ENCODE results near the gene SORL1-AS1.
A peak's percentile ranks its signal among the peaks of the same experiment; 100 is the strongest.
"Not testable (repeated sequence)": the region's sequence is repeated elsewhere in the genome, so short reads cannot be mapped to it uniquely, and the experiment has no call there.

Gene SORL1-AS1

DNA sequence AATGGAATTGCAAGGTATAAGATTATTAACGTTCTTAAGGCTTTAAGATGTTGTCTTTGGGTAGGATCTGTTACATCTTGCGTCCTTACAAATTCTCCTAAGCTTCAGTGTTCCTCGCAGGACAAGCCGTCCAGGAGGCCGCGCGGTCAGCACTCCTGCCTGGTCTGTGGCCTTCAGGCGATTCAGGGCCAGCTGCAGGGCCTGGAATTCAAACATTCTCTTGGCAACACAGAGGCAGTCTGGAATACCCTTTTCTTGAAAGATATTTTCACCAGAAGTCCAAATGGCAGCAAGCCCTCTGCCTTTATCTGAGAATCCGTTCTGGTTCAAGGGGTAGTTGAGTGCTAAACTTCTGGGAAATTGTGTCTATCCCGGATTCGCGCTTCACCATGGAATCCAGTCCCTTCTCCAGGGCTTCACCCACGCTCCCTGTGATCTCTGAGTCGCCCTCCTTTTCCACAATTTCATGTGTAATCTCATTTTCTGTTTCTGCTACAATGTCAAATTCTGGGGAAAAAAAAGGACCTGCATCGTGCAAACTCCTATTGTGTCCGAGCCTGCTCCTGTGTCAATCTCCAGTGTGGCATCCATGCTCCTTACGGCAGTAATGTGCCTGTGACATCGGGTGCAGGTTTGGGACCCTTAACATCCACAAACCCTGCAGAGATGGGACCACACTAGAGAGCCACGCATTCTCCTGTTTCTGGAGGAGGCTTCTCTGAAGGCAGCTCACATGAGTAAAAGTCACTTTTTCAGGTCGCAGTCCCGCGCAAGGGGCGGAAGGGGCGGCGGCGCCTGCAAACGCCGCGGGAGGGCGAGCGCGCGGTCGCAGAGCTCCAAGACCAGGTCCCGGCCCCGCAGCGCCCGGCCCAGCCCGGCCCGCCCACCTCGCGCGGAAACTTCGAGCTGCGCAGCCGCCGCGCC lies 26.0 kb downstream of the SORL1-AS1 start:
- DNase-seq: peak; percentile 41

GRCh38 chr11:121425828-121426227 lies 26.9 kb downstream of the SORL1-AS1 start:
- no peak for DNase-seq

DNA sequence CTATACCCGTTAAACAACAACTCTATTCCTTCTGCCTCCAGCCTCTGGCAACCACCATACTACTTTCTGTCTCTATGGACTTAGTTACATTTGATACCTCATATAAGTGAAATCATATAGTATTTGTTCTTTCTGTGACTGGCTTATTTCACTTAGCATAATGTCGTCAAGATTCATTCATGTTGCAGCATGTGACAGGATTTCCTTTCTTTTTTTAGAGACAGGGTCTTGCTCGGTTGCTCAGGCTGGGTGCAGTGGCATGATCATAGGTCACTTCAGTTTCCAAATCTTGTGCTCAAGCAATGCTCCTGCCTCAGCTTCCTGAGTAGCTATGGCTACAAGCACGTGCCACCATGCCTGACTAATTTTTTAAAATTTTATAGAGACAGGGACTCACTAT lies 30.1 kb downstream of the SORL1-AS1 start:
- DNase-seq: no peak

DNA sequence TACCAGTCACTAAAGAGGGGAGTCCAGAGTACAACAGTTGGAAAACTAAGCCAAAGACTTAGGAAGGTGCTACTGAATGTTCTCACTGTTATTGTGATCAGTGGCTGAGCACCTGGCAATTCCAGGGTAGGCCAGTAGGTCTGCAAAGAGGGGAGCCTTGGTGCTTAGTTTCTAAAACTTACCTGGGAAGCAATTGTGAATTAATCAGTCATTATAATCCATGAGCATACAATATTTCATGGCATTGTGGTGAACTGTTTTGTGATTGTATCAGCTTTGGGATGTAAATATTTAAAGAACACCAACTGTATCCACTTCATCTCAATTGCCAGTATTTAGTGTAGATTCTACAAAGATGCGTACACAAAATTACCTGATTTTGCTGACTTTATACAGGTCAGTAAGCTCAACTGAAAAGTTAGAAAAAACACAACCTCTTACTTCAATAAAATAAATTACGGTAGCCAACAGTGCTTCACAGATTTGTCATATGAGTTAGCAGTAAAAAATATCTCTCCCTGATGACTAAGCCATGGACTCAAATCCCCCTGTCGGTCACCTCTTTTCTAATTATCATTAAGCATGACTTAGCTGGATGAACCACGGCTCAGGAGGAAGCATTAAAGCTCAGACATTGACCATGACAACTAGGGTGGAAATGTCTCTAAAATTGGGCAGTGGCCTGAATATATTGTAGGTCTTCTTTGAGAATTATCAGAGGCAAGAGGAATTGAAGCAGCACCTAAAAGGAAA lies 31.4 kb downstream of the SORL1-AS1 start:
- DNase-seq: no peak

GRCh38 chr11:121420398-121420797 lies 32.4 kb downstream of the SORL1-AS1 start:
- DNase-seq: no peak

DNA sequence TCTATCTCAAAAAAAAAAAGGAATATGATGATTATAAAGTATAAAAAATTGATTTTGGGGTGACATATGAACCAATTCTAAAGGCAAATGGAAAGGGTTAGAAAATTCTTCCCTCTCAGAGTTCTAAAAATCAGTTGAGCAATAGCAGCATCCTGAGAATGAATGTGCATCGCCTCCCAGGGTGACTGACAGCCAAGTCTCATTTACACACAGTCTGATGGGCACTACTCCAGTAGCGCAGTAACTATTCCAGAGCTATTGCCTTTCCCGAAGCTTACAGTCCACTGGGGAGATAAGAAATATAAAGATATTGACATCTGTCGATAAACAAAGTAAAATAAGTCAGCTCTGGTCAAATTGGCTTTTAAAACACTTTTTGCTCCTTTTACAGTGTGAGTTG lies 32.9 kb downstream of the SORL1-AS1 start:
- no peak for DNase-seq

DNA sequence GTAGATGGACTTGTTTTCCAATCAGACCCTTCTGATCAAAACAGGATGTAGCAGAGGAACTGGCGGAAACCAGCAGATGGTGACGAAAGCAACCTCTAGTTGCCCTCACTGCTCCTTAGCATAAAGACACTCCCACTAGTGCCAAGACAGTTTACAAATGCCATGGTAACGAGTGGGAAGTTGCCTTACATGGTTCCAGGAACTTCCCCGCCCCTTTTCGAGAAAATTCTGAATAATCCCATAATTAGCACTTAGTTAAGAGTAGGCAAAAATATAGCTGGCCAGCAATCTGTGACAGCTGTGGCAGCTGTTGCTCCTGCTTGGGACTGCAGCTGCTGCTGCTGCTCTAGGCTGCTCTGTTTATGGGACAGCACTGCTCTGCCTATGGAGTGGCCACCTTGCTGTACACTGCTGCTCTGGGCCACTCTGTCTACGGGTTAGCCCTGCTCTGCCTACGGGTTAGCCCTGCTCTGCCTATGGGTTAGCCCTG lies 34.1 kb downstream of the SORL1-AS1 start:
- DNase-seq: peak; percentile 41

GRCh38 chr11:121417607-121418006 lies 35.2 kb downstream of the SORL1-AS1 start:
- no peak for DNase-seq

GRCh38 chr11:121417055-121417551 lies 35.7 kb downstream of the SORL1-AS1 start:
- DNase-seq: peak; percentile 48

DNA sequence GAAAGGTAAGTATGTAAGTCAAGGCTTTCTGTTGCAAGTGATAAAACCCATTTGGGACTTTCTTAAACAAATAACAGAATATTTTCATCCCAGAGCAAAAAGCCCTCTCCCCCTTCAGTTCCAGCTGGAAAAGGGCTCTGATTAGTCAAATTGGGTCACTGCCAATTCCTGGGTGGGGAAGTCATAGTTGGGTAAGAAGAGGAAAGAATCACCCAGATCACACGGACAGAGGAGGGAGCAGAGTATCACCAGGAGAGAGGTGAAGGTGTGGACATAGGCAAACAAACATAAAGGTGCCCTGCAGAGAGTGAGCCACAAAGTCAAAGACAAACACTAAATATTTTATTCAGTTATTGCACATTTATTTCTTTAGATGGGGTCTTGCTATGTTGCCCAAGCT lies 36.9 kb downstream of the SORL1-AS1 start:
- DNase-seq: no peak

GRCh38 chr11:121414141-121414913 lies 38.4 kb downstream of the SORL1-AS1 start:
- DNase-seq: no peak

DNA sequence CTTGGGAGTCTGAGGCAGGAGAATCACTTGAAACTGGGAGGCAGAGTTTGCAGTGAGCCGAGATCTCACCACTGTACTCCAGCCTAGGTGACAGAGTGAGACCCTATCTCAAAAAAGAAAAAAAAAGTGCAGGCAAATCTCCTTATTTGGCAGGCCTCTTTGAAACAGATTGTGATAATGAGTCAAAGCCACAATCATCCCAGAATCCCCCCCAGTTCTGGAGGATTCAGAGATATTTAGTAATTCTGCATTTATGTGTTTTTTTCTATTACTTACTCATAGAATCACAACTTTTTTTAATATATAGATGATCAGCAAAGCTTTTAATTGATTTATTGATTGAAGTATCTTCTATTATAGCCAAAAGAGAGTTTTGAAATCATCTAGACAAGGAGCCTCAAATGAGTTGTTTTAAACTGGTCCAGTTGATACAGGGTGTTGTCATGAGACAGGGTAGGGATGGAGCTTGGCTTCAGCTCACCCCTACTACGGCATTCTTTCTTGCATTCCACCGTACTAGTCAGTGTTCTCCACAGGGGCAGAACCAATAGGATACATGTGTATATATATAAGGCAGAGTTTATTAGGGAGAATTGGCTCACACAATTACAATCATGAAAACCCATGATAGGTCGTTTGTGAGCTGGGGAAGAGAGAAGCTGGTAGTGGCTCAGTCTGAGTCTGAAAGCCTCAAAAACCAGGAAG lies 39.9 kb downstream of the SORL1-AS1 start:
- DNase-seq: no peak

DNA sequence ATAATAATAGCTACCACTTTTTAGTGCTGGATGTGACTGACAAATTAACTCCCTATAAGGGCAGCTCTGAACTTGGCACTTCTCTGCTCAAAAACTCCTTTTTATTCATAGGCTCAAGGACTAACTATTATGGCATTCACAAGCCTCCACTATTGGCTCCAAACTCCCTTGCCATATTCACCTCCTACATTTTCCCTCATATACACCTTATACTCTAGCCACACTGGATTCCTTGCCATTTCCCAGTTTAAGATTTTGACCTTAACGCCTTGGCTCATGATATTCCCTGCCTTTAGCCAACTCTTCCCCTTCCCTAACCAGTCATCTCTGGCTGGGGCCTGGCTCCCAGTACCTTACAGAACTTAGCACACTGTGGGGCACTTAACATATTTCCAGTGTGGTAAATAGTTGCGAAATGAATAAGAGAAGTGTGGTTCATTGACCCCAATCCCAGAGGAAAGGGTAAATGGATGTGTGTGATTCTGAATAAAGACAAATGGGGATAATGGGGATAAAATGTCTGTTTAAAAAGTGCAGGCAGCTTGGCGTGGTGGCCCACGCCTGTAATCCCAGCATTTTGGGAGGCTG lies 40.7 kb downstream of the SORL1-AS1 start:
- no peak for DNase-seq

DNA sequence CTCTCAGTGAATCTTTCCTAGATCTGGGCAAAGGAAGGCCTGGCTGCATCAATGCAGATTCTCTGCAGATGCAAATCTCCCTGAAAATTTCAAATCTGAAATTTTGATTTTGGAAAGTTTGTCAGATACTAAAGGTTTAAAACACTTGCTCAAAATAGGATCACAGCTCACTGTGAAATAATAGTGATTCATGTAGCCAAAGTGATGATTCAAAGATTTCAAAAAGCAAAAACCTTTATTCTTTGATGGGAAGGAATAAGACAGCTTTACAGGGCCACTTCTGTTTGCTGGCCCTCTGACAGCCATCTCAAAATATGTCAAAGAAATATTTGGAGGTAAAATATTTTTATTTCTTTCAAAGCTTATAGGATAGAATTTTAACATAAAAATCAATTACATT lies 41.4 kb downstream of the SORL1-AS1 start:
- DNase-seq: not testable (repeated sequence)

- DNase-seq: not testable (repeated sequence)
These were observed 42.7 kb downstream of the SORL1-AS1 start for GRCh38 chr11:121410041-121410440.

DNA sequence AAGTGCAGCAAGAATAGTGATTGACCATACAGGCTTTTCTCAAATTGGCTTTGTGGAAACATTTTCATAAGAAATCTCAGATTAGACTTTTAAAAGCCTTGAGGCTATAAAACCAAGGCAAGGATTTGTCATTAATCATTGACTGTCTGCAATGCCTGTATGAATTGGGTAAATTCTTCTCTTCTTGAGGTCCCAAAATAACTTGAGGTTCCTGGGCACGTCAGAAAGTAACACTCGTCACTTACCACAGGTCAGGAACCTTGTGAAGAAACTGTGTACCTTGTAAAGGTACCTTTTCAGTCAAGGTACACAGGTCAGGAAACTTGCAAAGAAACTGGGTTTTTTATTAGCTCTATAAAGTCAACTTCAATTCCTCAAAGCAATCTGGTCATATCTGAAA lies 43.9 kb downstream of the SORL1-AS1 start:
- DNase-seq: no peak

DNA sequence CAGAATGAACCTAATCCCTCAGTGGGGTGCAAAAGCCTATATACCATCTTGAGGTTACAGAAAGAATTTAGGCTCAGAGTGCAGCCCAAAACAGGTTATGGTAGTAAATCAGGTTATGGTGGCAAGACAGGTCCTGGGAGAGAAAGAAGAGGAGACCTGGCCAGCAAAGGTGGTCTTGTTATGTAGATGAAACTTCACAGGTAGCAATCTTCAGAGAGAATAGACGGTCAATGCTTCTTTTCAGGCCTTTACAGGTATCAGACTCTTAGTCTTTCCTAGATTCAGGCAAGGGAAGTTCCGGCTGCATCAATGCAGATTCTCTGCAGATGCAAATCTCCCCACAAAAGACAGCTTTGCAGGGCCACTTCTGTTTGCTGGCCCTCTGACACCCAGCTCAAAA lies 46.5 kb downstream of the SORL1-AS1 start:
- DNase-seq: no peak

DNA sequence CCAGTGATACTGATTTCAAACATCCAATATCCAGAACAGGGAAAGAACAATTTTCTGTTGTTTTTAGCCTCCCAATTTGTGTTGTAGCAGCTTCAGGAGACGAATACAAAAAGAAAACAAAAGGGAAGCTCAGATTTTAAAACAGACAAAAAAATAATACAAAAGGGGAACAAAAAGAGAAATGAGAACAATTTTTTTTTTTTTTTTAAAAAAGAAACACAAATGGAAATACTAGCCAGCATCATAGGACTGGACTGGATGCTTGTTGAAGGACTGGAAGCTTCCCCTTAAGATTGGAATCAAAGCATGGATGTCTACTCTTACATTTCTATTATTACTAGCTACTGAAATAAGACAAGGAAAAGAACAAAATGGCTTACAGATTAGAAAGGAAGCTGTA lies 47.1 kb downstream of the SORL1-AS1 start:
- DNase-seq: no peak

GRCh38 chr11:121394785-121395184 lies 58.0 kb downstream of the SORL1-AS1 start:
- no peak for DNase-seq

- DNase-seq: no peak
These were observed 58.9 kb downstream of the SORL1-AS1 start for GRCh38 chr11:121393855-121394254.

DNA sequence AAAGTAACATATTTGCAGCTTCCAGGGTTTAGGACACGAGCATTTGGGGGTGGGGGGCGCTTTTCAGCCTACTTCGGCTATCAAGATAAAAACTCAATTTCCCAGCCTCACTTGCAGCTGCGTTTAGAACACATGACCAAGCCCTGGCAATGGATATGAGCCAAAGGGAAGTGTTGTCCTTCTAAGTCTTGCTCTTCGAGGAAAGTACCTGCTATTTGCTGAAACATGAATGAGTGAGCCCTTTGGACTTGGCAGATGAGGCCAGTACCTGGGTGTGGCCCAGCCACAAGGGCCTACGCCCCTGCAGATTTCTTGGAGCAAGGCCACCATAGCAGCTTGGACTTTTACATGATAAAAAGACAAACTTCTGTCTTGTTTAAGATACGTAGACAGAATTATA lies 60.9 kb downstream of the SORL1-AS1 start:
- no peak for DNase-seq

GRCh38 chr11:121389651-121390050 lies 63.1 kb downstream of the SORL1-AS1 start:
- no peak for DNase-seq

All from stimulated activated CD4-positive, alpha-beta T cell treated with anti-CD3 and anti-CD28 coated beads, Interleukin-1b, Interleukin-23, amount 100 ng/mL, for 48 hours (primary cell).